ENCODE results near the gene RNF181. TPM values are rescaled to one million over a fixed set of nuclear protein-coding genes. Genes with fewer than 3 reads are reported as not detected.

The RNF181 gene
- total RNA-seq, 2 experiments from 2014 or later = 97.8 to 179 TPM

DNA sequence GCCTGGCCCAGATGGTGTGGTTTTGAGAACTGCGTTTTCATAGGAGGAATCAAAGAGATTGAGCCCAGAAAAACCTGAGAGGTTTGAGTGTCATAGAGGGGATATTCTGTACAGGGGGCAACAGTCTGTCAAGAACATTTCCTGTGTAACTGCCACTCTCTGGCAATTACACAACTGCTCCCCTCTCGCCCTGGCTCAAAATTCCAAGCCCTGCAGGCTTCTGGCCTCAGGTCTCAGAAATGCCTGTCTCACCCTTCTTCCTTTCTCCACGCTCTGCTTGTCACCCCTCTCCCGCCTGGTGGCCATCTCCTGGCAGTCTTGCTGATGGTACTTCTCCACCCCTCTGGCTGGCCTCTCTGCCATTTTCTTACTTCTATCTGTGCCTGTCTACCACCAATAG lies 7.3 kb upstream of the RNF181 start:
- Histone ChIP-seq H3K79me2 (ENCODE audit: insufficient read depth, low read depth, low read length) (no peaks in the 10 kb centered on the region), H4K20me1 (ENCODE audit: insufficient read depth, low read length) (no peaks in the 10 kb centered on the region), H3K27ac (ENCODE audit: low read depth, low read length, poor library complexity, severe bottlenecking) (no peak overlapping the region), H3K4me3 (ENCODE audit: low read depth, low read length, poor library complexity, severe bottlenecking) (no peak overlapping the region), H3K36me3 (ENCODE audit: insufficient read depth, low read length) (peaks cover 11% of the 10 kb centered on the region; the same call in 1 of the 2 replicates), H3K9me2 (ENCODE audit: insufficient read depth, low read length) (no peaks in the 10 kb centered on the region), H2AFZ (ENCODE audit: low read length) (no peak overlapping the region), H3K4me2 (ENCODE audit: low read length) (no peak overlapping the region), H3K4me1 (ENCODE audit: insufficient read depth, low read length, poor library complexity, severe bottlenecking) (peaks cover 13% of the 10 kb centered on the region), H3K9me3 (ENCODE audit: low read length) (no peaks in the 10 kb centered on the region)
- DNase-seq (ENCODE audit: low spot score) = no peak
- BruUV-seq (replicated peaks) = no TSS peak
- ChIA-PET CTCF (ENCODE audit: unreplicated experiment) (interaction anchor here (0.6 kb wide), 1 partner anchor 21 kb away, joined by 3 read pairs; no protein-coding TSS in a partner anchor), POLR2A (interaction anchor here (1.6 kb wide), 1 partner anchor 169 kb away, joined by 4 read pairs; no protein-coding TSS in a partner anchor)
- TF ChIP-seq, protein P1, sequence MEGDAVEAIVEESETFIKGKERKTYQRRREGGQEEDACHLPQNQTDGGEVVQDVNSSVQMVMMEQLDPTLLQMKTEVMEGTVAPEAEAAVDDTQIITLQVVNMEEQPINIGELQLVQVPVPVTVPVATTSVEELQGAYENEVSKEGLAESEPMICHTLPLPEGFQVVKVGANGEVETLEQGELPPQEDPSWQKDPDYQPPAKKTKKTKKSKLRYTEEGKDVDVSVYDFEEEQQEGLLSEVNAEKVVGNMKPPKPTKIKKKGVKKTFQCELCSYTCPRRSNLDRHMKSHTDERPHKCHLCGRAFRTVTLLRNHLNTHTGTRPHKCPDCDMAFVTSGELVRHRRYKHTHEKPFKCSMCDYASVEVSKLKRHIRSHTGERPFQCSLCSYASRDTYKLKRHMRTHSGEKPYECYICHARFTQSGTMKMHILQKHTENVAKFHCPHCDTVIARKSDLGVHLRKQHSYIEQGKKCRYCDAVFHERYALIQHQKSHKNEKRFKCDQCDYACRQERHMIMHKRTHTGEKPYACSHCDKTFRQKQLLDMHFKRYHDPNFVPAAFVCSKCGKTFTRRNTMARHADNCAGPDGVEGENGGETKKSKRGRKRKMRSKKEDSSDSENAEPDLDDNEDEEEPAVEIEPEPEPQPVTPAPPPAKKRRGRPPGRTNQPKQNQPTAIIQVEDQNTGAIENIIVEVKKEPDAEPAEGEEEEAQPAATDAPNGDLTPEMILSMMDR (conservative IDR thresholded peaks at IDR 0.05; ENCODE audit: low read length) = no peak
- TF ChIP-seq EZH2phosphoT487 (IDR thresholded peaks at IDR 0.05; ENCODE audit: borderline replicate concordance, low read depth, low read length) = no peak
- intact Hi-C loops (cut with micrococcal nuclease; ENCODE audit: unreplicated experiment) = no loop called here

DNA sequence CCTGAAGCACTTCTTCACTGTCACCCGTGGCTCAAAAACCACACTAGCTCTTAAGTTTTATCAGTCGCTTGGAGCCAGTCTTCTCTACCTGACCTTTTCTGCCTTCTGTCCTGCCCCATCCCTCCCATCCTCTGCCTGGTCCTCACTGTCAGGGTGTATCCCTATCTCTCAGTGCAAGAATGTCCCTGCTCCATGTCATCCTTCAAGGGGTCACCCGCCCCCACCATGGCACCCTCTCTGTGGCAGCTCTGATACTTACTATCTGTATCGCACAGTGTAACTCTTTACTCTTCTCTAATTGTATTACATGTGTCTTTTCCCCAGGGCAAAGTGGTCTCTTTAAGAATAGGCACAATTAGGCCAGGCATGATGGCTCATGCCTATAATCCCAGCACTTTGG lies 6.9 kb upstream of the RNF181 start:
- no TSS peak for BruUV-seq (replicated peaks)
- POLR2A ChIA-PET = interaction anchor here (1.6 kb wide), 1 partner anchor 169 kb away, joined by 4 read pairs; no protein-coding TSS in a partner anchor
- intact Hi-C loops (cut with micrococcal nuclease; ENCODE audit: unreplicated experiment) = no loop called here

DNA sequence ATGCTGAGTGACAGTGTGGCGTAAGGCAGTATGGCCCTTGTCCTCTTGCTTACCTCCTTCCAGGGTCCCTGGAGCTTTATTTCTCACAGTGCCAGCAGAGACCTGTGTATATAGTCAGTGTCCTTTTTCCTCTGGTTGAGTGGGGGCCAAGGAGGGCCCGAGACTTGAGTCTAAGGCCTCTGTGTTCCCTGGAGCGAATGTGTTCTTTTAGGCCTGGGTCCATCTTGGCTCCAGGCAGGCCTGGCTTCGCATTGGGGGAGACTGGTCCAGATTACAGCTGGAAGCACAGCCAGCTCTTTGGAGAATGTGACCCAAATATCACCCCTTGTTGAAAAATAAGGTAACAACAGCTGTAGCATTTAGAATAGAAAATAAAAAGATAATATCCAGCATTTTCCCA lies 6.4 kb upstream of the RNF181 start:
- BruUV-seq (replicated peaks) = no TSS peak
- no peak for TF ChIP-seq EZH2phosphoT487 (IDR thresholded peaks at IDR 0.05; ENCODE audit: borderline replicate concordance, low read depth, low read length)
- TF ChIP-seq, protein P1 (conservative IDR thresholded peaks at IDR 0.05; ENCODE audit: low read length) = no peak
- H2AFZ ChIP-seq (ENCODE audit: low read length) = no peak overlapping the region
- H3K4me2 ChIP-seq (ENCODE audit: low read length) = no peak overlapping the region
- peaks cover 3% of the 10 kb centered on the region; the same call in 1 of the 2 replicates for H3K36me3 ChIP-seq (ENCODE audit: insufficient read depth, low read length)
- no peak overlapping the region for H3K4me3 ChIP-seq (ENCODE audit: low read depth, low read length, poor library complexity, severe bottlenecking)
- intact Hi-C loops (cut with micrococcal nuclease; ENCODE audit: unreplicated experiment) = no loop called here
- H3K27ac ChIP-seq (ENCODE audit: low read depth, low read length, poor library complexity, severe bottlenecking) = no peak overlapping the region
- H3K9me3 ChIP-seq (ENCODE audit: low read length) = no peaks in the 10 kb centered on the region
- H3K4me1 ChIP-seq (ENCODE audit: insufficient read depth, low read length, poor library complexity, severe bottlenecking) = peaks cover 13% of the 10 kb centered on the region
- POLR2A ChIA-PET = interaction anchor here (1.6 kb wide), 1 partner anchor 170 kb away, joined by 4 read pairs; no protein-coding TSS in a partner anchor
- DNase-seq (ENCODE audit: low spot score) = no peak
- no peaks in the 10 kb centered on the region for H3K9me2 ChIP-seq (ENCODE audit: insufficient read depth, low read length)
- H4K20me1 ChIP-seq (ENCODE audit: insufficient read depth, low read length) = no peaks in the 10 kb centered on the region
- H3K79me2 ChIP-seq (ENCODE audit: insufficient read depth, low read depth, low read length) = no peaks in the 10 kb centered on the region
- CTCF ChIA-PET (ENCODE audit: unreplicated experiment) = no interaction called here

More for the DNA sequence above, 6.9 kb upstream of the RNF181 start:
- no peak overlapping the region for H3K4me3 ChIP-seq (ENCODE audit: low read depth, low read length, poor library complexity, severe bottlenecking)
- no peak for TF ChIP-seq EZH2phosphoT487 (IDR thresholded peaks at IDR 0.05; ENCODE audit: borderline replicate concordance, low read depth, low read length)
- TF ChIP-seq, protein P1 (conservative IDR thresholded peaks at IDR 0.05; ENCODE audit: low read length) = no peak
- CTCF ChIA-PET (ENCODE audit: unreplicated experiment) = interaction anchor here (0.6 kb wide), 1 partner anchor 21 kb away, joined by 3 read pairs; no protein-coding TSS in a partner anchor
- H3K4me2 ChIP-seq (ENCODE audit: low read length) = no peak overlapping the region
- peaks cover 7% of the 10 kb centered on the region; the same call in 1 of the 2 replicates for H3K36me3 ChIP-seq (ENCODE audit: insufficient read depth, low read length)
- DNase-seq (ENCODE audit: low spot score) = no peak
- no peaks in the 10 kb centered on the region for H4K20me1 ChIP-seq (ENCODE audit: insufficient read depth, low read length)
- peaks cover 13% of the 10 kb centered on the region for H3K4me1 ChIP-seq (ENCODE audit: insufficient read depth, low read length, poor library complexity, severe bottlenecking)
- no peaks in the 10 kb centered on the region for H3K9me3 ChIP-seq (ENCODE audit: low read length)
- no peak overlapping the region for H2AFZ ChIP-seq (ENCODE audit: low read length)
- H3K9me2 ChIP-seq (ENCODE audit: insufficient read depth, low read length) = no peaks in the 10 kb centered on the region
- no peaks in the 10 kb centered on the region for H3K79me2 ChIP-seq (ENCODE audit: insufficient read depth, low read depth, low read length)
- no peak overlapping the region for H3K27ac ChIP-seq (ENCODE audit: low read depth, low read length, poor library complexity, severe bottlenecking)
